KG1 (cell line): Measurements from ENCODE around the gene EFEMP2.
A peak's percentile ranks its signal among the peaks of the same experiment; 100 is the strongest.

Source experiments
- DNase-seq: peaks from one replicate; lab custom pipeline; 2025; lab: John Stamatoyannopoulos, UW

EFEMP2 gene

GRCh38 chr11:65884716-65885092 lies 12.1 kb upstream of the EFEMP2 start:
- peak; percentile 70 for DNase-seq

- DNase-seq, result no peak
Observed at GRCh38 chr11:65883786-65884715, 11.5 kb upstream of the EFEMP2 start.

- DNase-seq, result no peak
Observed at GRCh38 chr11:65883058-65883761, 10.6 kb upstream of the EFEMP2 start.

GRCh38 chr11:65882120-65883057 lies 9.8 kb upstream of the EFEMP2 start:
- DNase-seq, result no peak

GRCh38 chr11:65880844-65881421 lies 8.3 kb upstream of the EFEMP2 start:
- DNase-seq, result no peak

GRCh38 chr11:65880027-65880426 lies 7.4 kb upstream of the EFEMP2 start:
- no peak for DNase-seq

GRCh38 chr11:65879617-65880016 lies 7.0 kb upstream of the EFEMP2 start, which contains the start of gene CTSW:
Gene CTSW (plus strand): TSS chr11:65879837. CDS start chr11:65879855, 18 bp downstream.
- DNase-seq, result no peak

GRCh38 chr11:65873318-65874156 lies 937 bp upstream of the EFEMP2 start:
- DNase-seq, result peak; percentile 83

- no peak for DNase-seq
Observed at GRCh38 chr11:65871811-65872548, 620 bp downstream of the EFEMP2 start.

GRCh38 chr11:65870706-65871681 lies 1.6 kb downstream of the EFEMP2 start:
- DNase-seq, result no peak

GRCh38 chr11:65870307-65870658 lies 2.3 kb downstream of the EFEMP2 start:
- DNase-seq, result no peak

GRCh38 chr11:65869643-65870306 lies 2.8 kb downstream of the EFEMP2 start:
- DNase-seq, result no peak

GRCh38 chr11:65868907-65869306 lies 3.7 kb downstream of the EFEMP2 start:
- no peak for DNase-seq

GRCh38 chr11:65868076-65868667 lies 4.4 kb downstream of the EFEMP2 start:
- DNase-seq, result no peak

- DNase-seq, result no peak
Observed at GRCh38 chr11:65867284-65868071, 5.1 kb downstream of the EFEMP2 start.

GRCh38 chr11:65866509-65867283 lies 5.9 kb downstream of the EFEMP2 start:
- no peak for DNase-seq
